Measurements from ENCODE around the gene HBA2. TPM values are rescaled to one million over a fixed set of nuclear protein-coding genes. Genes with fewer than 3 reads are reported as not detected.
"Not testable (repeated sequence)": the region's sequence is repeated elsewhere in the genome, so short reads cannot be mapped to it uniquely, and the experiment has no call there.

Gene HBA2
- total RNA-seq = 7,549 TPM

- DNase-seq = not testable (repeated sequence)
Measured at GRCh38 chr16:172374-172941, at the start of gene HBA2. TSS of gene HBA2 (plus strand) at chr16:172876. CDS start at chr16:172913, 37 bp downstream.

DNA sequence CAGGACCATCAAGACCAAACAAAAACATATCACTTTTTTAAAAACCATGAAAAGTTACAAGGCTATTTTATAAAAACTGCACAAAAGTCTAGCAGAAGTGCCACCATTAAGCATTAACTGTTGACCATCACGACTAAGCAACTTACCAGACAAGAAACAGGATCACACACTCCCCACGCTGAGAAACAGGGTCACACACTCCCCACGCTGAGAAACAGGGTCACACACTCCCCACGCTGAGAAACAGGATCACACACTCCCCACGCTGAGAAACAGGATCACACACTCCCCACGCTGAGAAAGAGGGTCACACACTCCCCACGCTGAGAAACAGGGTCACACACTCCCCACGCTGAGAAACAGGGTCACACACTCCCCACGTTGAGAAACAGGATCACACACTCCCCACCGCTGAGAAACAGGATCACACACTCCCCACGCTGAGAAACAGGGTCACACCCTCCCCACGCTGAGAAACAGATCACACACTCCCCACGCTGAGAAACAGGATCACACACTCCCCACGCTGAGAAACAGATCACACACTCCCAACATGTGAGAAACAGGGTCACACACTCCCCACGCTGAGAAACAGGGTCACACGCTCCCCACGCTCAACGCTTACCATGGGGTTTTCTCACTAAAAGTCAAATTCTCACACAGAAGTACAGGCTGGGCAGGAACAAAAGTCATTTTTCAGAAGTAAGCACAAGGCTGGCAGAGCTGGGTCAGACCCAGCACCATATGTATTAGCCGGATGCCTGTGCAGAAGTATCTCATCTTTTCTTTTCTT is 48.9 kb upstream of the HBA2 start:
- not testable (repeated sequence) for DNase-seq

GRCh38 chr16:125011-125410 is 47.7 kb upstream of the HBA2 start:
- DNase-seq = no peak

DNA sequence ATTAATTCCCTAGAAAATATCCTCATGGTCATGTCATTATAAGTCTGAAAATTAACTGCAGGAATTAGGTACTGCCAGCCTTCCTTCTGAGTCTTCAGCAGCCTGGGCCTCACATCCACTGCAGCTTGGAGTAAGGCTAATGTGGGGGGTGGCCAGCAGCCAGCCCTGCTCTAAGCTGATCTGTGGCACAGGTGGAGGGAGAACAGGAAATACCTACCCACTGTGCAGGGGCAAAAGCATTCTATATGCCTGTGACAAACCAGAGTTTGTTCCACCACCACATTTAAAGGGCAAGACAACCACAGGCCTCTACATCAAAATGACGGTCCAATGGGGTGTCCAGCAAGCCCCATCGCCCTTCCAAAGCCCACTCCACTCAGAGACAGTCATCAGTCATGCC is 43.6 kb upstream of the HBA2 start:
- no peak for DNase-seq

DNA sequence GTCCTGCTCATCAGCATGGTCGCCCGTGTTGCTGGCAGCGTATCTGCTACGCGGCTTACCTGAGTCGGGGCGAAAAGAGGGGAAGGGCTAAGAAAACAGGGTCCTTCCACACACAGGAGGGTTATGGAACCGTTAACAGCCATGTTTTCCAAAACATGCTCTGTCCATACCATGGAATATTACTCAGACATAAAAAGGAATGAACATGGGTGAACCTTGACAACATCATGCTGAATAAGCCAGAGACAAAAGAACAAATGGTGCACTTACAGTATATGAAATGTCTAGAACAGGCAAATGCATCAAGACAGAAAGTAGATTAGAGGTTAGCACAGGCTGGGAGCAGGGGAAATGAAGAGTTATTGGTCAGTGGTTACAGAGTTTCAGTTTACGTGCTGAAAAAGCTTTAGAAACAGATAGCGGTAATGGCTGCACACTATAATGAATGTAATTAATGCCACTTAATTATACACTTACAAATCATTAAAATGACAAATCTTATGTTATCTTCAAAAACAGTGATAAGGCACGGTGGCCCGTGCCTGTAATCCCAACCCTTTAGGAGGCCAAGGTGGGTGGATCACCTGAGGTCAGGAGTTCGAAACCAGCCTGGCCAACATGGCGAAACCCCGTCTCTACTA is 42.0 kb upstream of the HBA2 start:
- no peak for DNase-seq

- no peak for DNase-seq
Measured at GRCh38 chr16:132120-132519, 40.6 kb upstream of the HBA2 start.

GRCh38 chr16:133716-134115 is 39.0 kb upstream of the HBA2 start:
- DNase-seq = no peak

DNA sequence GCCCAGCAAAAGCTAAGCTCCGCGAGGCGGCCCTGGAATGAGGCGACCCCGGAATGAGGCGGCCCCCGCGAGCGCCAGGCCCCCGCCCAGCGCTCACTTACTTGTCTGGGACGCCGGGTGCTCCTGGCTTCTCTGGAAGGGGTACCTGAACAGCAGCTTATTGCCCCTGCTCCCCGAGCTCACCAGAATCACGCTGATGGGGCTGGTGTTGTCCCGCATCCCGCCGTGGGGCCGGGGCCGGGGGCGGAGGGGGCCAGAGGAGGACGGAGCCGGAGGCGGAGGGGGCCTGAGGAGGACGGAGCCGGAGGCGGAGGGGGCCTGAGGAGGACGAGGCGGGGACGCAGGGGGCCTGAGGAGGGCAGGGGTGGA is 34.6 kb upstream of the HBA2 start:
- no peak for DNase-seq

DNA sequence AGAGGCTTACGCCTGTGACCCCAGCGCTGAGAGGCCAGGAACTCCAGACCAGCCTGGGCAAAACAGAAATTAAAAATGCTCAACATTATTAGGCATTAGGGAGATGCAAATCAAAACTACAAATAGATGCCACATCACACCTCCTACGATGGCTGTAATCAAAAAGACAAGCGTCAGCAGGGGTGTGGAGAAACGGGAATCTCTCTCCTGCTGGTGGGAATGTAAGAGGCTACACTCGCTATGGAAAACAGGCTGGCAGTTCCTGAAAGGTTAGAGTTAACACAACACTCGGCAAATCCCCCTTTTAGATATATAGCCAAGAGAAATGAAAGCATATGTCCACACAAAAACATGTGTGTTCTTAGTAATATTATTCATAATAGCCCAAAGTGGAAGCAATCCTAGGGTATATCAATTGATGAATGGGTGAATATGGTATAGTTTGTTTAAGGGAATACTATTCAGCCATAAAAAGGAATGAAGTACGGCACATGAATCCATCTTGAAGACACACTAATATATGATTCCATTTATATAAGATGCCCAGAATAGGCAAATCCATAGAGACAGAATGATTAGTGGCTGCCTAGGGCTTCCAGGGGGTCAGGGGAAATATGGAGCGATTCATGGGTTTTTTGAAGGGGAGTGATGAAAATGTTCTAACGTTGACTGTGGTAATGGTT is 32.4 kb upstream of the HBA2 start:
- no peak for DNase-seq

DNA sequence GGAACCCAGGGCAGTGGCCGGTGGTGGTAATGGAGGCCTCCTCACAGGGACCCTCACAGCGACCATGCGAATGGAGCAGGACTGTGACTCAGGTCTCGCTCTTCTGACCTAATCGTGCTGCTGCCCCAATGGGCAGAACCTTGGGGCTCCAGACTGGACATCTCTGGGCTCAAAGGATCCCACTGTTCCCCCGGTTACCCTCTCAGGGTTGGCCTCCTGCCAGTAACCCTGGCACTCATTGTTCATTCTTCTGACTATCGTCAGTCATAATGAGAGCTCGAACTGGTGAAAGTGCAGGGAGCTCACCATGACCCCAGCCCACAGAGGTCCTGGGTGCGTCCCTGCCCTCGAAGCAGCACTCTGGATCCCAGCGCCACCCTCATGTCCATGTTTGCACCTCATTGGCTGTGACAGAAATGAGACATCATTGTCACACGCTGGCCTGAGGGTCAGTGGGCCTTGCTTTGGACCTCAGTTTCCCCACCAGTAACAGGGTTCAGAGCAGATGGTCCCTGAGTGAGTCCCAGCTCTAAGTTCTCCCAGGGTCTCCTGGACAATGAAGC is 30.2 kb upstream of the HBA2 start:
- no peak for DNase-seq

- DNase-seq = no peak
Measured at GRCh38 chr16:143047-143446, 29.6 kb upstream of the HBA2 start.

- DNase-seq = no peak
Measured at GRCh38 chr16:143456-143855, 29.2 kb upstream of the HBA2 start.

- no peak for DNase-seq
Measured at GRCh38 chr16:144797-145252, 27.9 kb upstream of the HBA2 start.

DNA sequence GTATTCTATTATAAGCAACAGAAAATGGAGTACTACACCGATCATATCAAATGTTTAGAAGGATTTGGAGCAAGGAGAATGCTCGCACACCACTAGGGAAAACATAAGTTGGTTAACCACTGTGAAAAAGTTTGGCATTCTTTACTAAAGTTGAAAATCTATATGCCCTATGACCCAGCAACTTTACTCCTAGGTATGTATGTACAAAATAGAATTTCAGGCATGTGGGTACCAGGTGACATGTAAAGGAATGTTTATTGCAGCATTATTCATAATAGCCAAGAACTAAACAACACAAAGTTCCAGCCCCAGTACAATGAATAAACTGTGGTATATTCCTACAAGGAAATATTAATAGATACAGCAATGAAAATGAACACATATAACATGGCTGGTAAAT is 26.0 kb upstream of the HBA2 start:
- DNase-seq = no peak

- DNase-seq = no peak
Measured at GRCh38 chr16:149024-149660, 23.5 kb upstream of the HBA2 start.

DNA sequence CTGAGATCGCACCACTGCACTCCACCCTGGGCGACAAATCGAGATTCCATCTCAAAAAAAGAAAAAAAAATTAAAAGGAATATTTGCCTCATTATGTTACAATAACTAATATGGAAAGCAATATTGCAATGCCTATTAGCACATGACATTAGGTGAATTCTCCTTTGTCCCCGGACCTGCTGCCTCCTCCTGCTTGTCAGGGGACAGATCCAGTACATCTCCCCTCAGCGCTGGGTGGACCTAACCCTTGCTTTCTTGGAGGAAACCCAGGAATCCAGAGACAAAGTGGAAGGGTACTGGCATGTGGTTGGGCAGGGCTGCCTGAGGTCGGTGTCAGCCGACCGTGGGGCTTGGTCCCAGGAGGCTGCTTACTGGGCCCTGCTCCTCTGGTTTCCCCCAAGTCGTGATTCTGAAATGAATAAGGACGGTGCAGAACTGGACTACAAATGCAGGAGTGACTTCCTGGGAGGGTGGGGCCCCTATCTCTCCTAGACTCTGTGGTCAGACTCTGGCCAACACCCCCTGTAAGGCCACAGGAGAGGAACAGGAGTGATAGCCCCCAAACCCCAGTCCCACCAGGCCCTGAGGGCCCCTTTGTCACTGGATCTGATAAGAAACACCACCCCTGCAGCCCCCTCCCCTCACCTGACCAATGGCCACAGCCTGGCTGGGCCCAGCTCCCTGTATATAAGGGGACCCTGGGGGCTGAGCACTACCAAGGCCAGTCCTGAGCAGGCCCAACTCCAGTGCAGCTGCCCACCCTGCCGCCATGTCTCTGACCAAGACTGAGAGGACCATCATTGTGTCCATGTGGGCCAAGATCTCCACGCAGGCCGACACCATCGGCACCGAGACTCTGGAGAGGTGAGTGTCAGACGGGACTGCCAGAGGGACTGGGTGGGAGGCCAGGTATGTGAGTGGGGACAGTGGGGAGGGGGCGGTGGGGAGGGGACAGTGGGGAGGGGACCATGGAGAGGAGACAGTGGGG is 20.2 kb upstream of the HBA2 start, which contains the start of gene HBZ:
Gene HBZ, plus strand, starts transcription at position 504 of the 988 bp plus-strand sequence. Its CDS starts 266 bp downstream, at position 770.
- no peak for DNase-seq

GRCh38 chr16:153129-153521 is 19.6 kb upstream of the HBA2 start:
- DNase-seq = not testable (repeated sequence)

DNA sequence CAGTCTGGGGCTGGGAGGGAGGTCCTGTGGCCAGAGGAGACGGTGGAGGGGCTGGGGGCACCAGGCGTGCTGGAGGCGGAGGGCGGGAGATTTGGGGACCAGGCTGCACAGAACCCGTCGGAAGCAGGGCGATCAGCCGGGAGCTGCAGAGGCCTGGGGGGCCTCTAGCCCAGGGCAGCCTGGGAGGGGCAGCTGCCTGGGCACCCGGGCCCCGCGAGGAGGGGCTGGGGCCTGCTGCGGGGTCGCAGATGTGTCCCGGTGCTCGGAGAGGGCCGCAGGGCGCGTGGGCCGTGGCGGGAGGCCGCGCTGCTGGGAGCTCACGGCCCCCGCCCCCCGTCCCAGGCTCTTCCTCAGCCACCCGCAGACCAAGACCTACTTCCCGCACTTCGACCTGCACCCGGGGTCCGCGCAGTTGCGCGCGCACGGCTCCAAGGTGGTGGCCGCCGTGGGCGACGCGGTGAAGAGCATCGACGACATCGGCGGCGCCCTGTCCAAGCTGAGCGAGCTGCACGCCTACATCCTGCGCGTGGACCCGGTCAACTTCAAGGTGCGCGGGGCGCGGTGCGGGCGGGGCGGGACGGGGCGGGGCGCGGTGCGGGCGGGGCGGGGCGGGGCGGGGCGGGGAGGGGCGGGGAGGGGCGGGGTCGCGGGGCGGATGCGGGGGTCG is 19.0 kb upstream of the HBA2 start:
- not testable (repeated sequence) for DNase-seq

- no peak for DNase-seq
Measured at GRCh38 chr16:154217-155030, 18.3 kb upstream of the HBA2 start.
